ENCODE results near the gene JMJD7.

Gene JMJD7

GRCh38 chr15:41879321-41879845 is 51.5 kb downstream of the JMJD7 start:
- DNase-seq (ENCODE audit: extremely low read depth in 1 of 2, low read depth in 1 of 2): no peak

GRCh38 chr15:41880156-41880877 is 52.4 kb downstream of the JMJD7 start:
- no peak for DNase-seq (ENCODE audit: extremely low read depth in 1 of 2, low read depth in 1 of 2)

GRCh38 chr15:41881086-41881485 is 53.2 kb downstream of the JMJD7 start:
- no peak for DNase-seq (ENCODE audit: extremely low read depth in 1 of 2, low read depth in 1 of 2)

- DNase-seq (ENCODE audit: extremely low read depth in 1 of 2, low read depth in 1 of 2): no peak
Observed at GRCh38 chr15:41881550-41881919, 53.6 kb downstream of the JMJD7 start.

- DNase-seq (ENCODE audit: extremely low read depth in 1 of 2, low read depth in 1 of 2): no peak
Observed at GRCh38 chr15:41881920-41882688, 54.2 kb downstream of the JMJD7 start.

- DNase-seq (ENCODE audit: extremely low read depth in 1 of 2, low read depth in 1 of 2): no peak
Observed at GRCh38 chr15:41882689-41883483, 55.0 kb downstream of the JMJD7 start.

GRCh38 chr15:41883484-41883825 is 55.6 kb downstream of the JMJD7 start:
- DNase-seq (ENCODE audit: extremely low read depth in 1 of 2, low read depth in 1 of 2): no peak

- no peak for DNase-seq (ENCODE audit: extremely low read depth in 1 of 2, low read depth in 1 of 2)
Observed at GRCh38 chr15:41884458-41884857, 56.6 kb downstream of the JMJD7 start.

GRCh38 chr15:41885321-41885720 is 57.4 kb downstream of the JMJD7 start:
- no peak for DNase-seq (ENCODE audit: extremely low read depth in 1 of 2, low read depth in 1 of 2)

GRCh38 chr15:41885841-41886240 is 57.9 kb downstream of the JMJD7 start:
- DNase-seq (ENCODE audit: extremely low read depth in 1 of 2, low read depth in 1 of 2): no peak

GRCh38 chr15:41886741-41887140 is 58.8 kb downstream of the JMJD7 start:
- DNase-seq (ENCODE audit: extremely low read depth in 1 of 2, low read depth in 1 of 2): no peak

GRCh38 chr15:41887161-41887560 is 59.3 kb downstream of the JMJD7 start:
- no peak for DNase-seq (ENCODE audit: extremely low read depth in 1 of 2, low read depth in 1 of 2)
